Lung (tissue), 12 donors: ENCODE data around the gene POLR3B. TPM values are rescaled to one million over a fixed set of nuclear protein-coding genes. Genes with fewer than 3 reads are reported as not detected.

Source experiments
- ATAC-seq: fragments of 200-7000 bp; cut with Tn5 transposase; one replicate; pipeline ENCODE4 v1.9.1; 2020; ENCODE audit warnings: moderate number of reproducible peaks; ENCODE audit not compliant: insufficient read depth, low FRiP score
- DNase-seq, 3 donors: peaks; one replicate each; pipeline ENCODE4 v3.0.0-alpha.2; 2013 to 2017
- H3K27ac ChIP-seq, 2 donors: one replicate each; pipeline ENCODE4 v1.5.1; 2013; ENCODE audit warnings: mild to moderate bottlenecking in 2 of 2, moderate library complexity in 2 of 2, control low read depth in 1 of 2, inconsistent platforms in 1 of 2, low read depth in 1 of 2, low read length in 1 of 2
- H3K27me3 ChIP-seq, 3 donors: one replicate each; pipeline ENCODE4 v1.5.1; 2013; ENCODE audit warnings: low read length in 2 of 3; ENCODE audit not compliant: control insufficient read depth in 3 of 3, insufficient read depth in 3 of 3
- H3K36me3 ChIP-seq, 4 donors: one replicate each; pipeline ENCODE4 v1.5.1; 2013; ENCODE audit warnings: low read length in 4 of 4, mild to moderate bottlenecking in 1 of 4, moderate library complexity in 1 of 4; ENCODE audit not compliant: control insufficient read depth in 4 of 4, insufficient read depth in 4 of 4
- H3K4me1 ChIP-seq, 5 donors: one replicate each; pipeline ENCODE4 v1.5.1; 2013; ENCODE audit warnings: low read length in 5 of 5, mild to moderate bottlenecking in 2 of 5, moderate library complexity in 1 of 5; ENCODE audit not compliant: control insufficient read depth in 5 of 5, insufficient read depth in 5 of 5
- H3K4me3 ChIP-seq: one replicate; pipeline ENCODE4 v1.5.1; 2013; ENCODE audit warnings: mild to moderate bottlenecking, control low read depth, moderate library complexity
- H3K9ac ChIP-seq, 2 donors: one replicate each; pipeline ENCODE4 v1.5.1; 2013; ENCODE audit warnings: low read length in 2 of 2, control low read depth in 1 of 2; ENCODE audit not compliant: insufficient read depth in 1 of 2
- H3K9me3 ChIP-seq, 4 donors: one replicate each; pipeline ENCODE4 v1.5.1; 2013; ENCODE audit warnings: low read length in 3 of 4, mild to moderate bottlenecking in 1 of 4, moderate library complexity in 1 of 4; ENCODE audit not compliant: control insufficient read depth in 4 of 4, insufficient read depth in 3 of 4
- WGBS, 2 donors: extraction: QIAGEN DNeasy Blood & Tissue Kit; methylation state at CpG; one replicate each; pipeline ENCODE4 v1.1.7; 2013; 5-methylcytosine and 5-hydroxymethylcytosine counted together
- polyA plus RNA-seq, 2 donors: library from polyadenylated mRNA; stranded (reverse); fragments of 200-250 nt; gene quantifications; one replicate each; pipeline ENCODE4 v1.2.1, GENCODE V29; 2013
- total RNA-seq, 2 donors: library from RNA; depleted of rRNA in 1 of 2; stranded (reverse); fragments of >200 nt in 1 of 2; gene quantifications; one replicate each; pipeline ENCODE4 v1.2.1, GENCODE V29; 2014 to 2021
- TF ChIP-seq, protein P1 (sequence below): IDR thresholded peaks from 2 replicates; pipeline ENCODE4 v1.5.1; 2012; ENCODE audit warnings: mild to moderate bottlenecking; ENCODE audit errors: control extremely low read depth, extremely low read depth
- donor health status: control.
- donor health status: control.
- donor health status: Bipolar disorder and iron deficiency.
- donor health status: healthy.
- donor health status: DM: yes; HTN: yes; CAD: no.

The POLR3B gene
- total and polyA plus RNA-seq, 4 donors, result 3.6 to 13.5 (median 9.0) TPM

DNA sequence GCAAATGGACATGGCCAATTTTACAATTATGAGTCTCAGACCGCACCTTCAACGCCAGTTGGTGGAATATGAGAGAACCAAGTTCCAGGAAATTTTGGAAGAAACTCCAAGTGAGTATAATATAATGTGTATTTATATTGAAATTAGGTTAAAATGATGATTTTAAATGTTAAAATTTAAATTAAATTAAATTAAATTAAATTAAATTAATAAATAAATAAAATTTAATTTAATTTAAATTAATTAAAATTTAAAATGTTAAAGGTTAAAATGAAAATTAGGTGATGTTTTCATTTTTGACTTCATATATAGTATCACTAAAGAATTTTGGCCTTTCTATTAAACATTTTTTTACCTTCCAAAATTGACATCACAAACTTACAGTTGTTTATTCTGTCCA lies 34.0 kb upstream of the POLR3B start:
- WGBS, 2 donors, result 98 to 99% methylated on average over 2 of the region's 2 CpGs
- TF ChIP-seq, protein P1, sequence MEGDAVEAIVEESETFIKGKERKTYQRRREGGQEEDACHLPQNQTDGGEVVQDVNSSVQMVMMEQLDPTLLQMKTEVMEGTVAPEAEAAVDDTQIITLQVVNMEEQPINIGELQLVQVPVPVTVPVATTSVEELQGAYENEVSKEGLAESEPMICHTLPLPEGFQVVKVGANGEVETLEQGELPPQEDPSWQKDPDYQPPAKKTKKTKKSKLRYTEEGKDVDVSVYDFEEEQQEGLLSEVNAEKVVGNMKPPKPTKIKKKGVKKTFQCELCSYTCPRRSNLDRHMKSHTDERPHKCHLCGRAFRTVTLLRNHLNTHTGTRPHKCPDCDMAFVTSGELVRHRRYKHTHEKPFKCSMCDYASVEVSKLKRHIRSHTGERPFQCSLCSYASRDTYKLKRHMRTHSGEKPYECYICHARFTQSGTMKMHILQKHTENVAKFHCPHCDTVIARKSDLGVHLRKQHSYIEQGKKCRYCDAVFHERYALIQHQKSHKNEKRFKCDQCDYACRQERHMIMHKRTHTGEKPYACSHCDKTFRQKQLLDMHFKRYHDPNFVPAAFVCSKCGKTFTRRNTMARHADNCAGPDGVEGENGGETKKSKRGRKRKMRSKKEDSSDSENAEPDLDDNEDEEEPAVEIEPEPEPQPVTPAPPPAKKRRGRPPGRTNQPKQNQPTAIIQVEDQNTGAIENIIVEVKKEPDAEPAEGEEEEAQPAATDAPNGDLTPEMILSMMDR, result no peak
- DNase-seq (no peak), ATAC-seq (no peak)
- Histone ChIP-seq H3K4me3 (no peak overlapping the region), H3K27me3 (no peaks in the 10 kb centered on the region), H3K36me3 (peaks cover 12 to 37% (median 25%) of the 10 kb centered on the region in 4 donors), H3K4me1 (peaks cover 2 to 10% (median 4%) of the 10 kb centered on the region in 5 donors), H3K27ac (no peak overlapping the region), H3K9ac (no peak overlapping the region), H3K9me3 (no peaks in the 10 kb centered on the region)

DNA sequence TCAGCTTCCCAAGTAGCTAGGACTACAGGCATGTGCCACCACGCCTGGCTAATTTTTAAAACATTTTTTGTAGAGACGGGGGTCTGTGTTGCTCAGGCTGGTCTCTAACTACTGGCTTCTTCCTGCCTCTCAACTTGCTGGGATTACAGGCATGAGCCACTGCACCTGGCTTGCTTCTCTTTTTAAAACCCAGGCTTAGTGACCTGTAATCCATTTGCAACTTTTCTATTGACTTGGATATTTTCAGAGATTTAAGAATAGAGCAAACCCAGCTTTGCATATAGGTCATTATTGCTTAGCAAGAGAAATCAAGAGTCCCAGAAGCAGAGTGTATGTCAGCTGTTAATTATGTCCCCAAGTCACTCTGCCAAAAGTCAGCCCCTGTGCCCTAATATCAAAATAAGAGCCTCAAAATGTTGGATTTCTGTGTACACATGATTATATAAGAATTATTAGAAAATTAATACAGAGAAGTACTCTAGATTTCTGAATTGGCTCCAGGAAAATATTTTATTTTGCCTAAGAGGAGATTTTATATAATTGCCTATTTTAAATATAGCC lies 30.2 kb upstream of the POLR3B start:
- 85 to 95% methylated on average over 2 of the region's 2 CpGs for WGBS, 2 donors
- Histone ChIP-seq H3K9me3 (no peaks in the 10 kb centered on the region), H3K27ac (no peak overlapping the region), H3K9ac (no peak overlapping the region), H3K4me1 (peaks cover 0 to 10% (median 4%) of the 10 kb centered on the region in 5 donors), H3K4me3 (no peak overlapping the region), H3K36me3 (peaks cover 8 to 27% (median 20%) of the 10 kb centered on the region in 4 donors), H3K27me3 (no peaks in the 10 kb centered on the region)
- TF ChIP-seq, protein P1, result no peak
- DNase-seq (peak in 2 of 3 donors; percentile 66), ATAC-seq (no peak)

DNA sequence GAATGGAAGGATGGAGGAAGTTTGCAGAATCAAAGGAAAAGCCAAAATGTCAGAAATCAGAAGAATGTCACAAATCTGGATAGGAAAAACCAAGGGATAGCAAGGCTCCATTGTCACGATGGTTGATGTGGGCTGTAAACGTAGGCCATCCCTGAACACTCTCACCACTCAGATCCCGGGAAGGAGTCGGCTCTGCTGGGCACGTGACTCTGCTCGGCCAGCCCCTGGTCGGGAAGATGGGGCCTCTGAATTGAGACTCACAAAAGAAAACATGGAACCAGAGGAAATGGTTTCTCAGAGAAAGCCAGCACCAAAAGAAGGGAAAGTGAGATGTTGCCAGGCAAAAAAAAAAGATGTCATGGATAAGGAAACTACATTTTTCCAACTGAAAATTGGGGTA lies 28.8 kb upstream of the POLR3B start:
- TF ChIP-seq, protein P1, result no peak
- 93 to 95% methylated on average over 7 of the region's 7 CpGs for WGBS, 2 donors
- Histone ChIP-seq H3K27ac (peak overlapping the region in 1 of 2 donors; percentile 10), H3K27me3 (no peaks in the 10 kb centered on the region), H3K9me3 (no peaks in the 10 kb centered on the region), H3K4me3 (no peak overlapping the region), H3K36me3 (peaks cover 6 to 25% (median 21%) of the 10 kb centered on the region in 4 donors), H3K4me1 (peaks cover 0 to 10% (median 4%) of the 10 kb centered on the region in 5 donors), H3K9ac (no peak overlapping the region)
- no peak for ATAC-seq
- DNase-seq, result no peak
